Measurements from ENCODE around the gene CFAP77. TPM values are rescaled to one million over a fixed set of nuclear protein-coding genes. Genes with fewer than 3 reads are reported as not detected.

CFAP77 gene
- total and polyA plus RNA-seq, 2 experiments from 2014 or later = not detected

DNA sequence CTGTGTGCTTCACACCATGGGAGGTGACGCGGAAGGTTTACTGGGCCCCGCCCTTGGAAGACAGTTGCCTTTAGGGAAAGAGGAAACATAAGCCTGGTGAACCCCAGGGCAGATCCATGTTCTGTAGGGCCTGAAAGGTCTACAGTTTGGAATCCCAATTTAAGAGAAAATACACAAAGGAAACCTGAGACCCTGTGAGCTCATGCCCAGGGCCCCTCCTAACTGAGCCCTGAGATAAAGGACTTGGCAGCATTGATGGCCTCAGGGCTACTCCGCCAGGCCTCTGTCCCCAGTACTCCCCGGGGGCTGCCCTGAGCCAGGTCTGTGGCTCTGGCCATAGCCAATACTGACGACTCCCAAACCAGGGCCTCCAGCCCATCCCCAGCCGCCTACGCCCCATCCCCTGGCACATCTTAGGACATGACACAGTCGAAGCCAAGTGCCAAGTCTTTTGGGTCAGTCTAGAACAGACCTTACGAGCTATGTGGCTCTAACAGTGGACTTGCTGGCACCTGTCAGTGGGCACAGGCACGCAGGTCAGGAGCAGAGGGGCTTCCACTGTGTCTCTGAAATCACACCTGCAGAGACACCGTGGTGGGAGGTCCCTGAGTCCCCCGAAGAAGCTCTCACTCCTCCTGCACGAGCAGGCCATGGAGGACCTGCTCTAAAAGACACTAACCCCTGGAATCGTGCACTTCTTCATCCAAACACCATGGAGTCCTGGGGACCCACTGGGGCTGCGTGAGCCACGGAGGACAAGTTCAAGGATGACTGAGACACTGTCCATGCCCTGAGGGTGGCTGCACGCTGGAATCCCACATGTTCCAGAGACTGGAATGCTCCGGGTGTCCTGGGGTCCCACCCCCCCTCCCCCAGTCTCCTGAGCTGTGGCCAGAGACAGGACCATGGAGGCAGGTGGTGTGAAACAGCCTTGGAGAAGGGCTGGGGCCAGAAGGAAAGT, 132.1 kb downstream of the CFAP77 start:
- Histone ChIP-seq H3K4me1 (ENCODE audit: insufficient read depth) (no peaks in the 10 kb centered on the region), H4K20me1 (ENCODE audit: insufficient read depth) (no peaks in the 10 kb centered on the region), H3K9me2 (ENCODE audit: insufficient read depth) (no peaks in the 10 kb centered on the region), H3K4me2 (ENCODE audit: unreplicated experiment) (no peak overlapping the region), H3K79me2 (ENCODE audit: insufficient read depth) (no peaks in the 10 kb centered on the region), H2AFZ (no peak overlapping the region), H3K4me3 (no peak overlapping the region), H3K9ac (no peak overlapping the region), H3K27ac (no peak overlapping the region), H3K27me3 (replicated peaks; ENCODE audit: insufficient read depth) (peaks cover 52% of the 10 kb centered on the region), H3K36me3 (ENCODE audit: low read depth) (no peaks in the 10 kb centered on the region), H3K9me3 (ENCODE audit: low read depth) (no peaks in the 10 kb centered on the region), H3F3A (ENCODE audit: insufficient read depth) (no peaks in the 10 kb centered on the region)
- WGBS, 2 experiments (ENCODE audit: low coverage in 1 of 2, low lambda C conversion rate in 2 of 2, missing lambda C conversion rate in 2 of 2) = 52 to 56% methylated on average over 19 of the region's 19 CpGs
- in situ Hi-C loops (cut with MboI) = no loop called here
- DNase-seq = no peak
- no peak for TF ChIP-seq EZH2phosphoT487 (IDR thresholded peaks at IDR 0.05; ENCODE audit: insufficient read depth, low read depth)
- TF ChIP-seq EZH2 (IDR thresholded peaks at IDR 0.05; ENCODE audit: insufficient read depth, poor library complexity, severe bottlenecking) = no peak

DNA sequence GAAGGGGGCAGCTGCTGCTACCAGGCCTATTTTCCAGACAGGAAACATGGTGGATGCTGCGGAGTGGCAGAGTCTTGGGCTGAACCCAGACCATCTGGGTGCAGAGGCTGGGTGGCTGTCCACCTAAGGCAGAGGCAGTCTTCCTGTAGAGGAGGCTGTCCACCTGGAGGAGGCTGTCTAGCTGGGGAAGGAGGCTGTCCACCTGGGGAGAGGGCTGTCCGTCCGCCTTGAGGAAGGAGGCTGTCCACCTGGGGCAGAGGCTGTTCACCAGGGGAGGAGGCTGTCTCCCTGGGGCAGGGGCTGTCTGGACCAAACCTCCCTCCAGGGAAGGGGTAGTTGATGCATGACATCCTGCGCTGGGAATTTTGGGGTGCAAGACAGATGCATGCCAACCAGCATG, 133.2 kb downstream of the CFAP77 start:
- Histone ChIP-seq H3K4me1 (ENCODE audit: insufficient read depth) (no peaks in the 10 kb centered on the region), H4K20me1 (ENCODE audit: insufficient read depth) (no peaks in the 10 kb centered on the region), H3K27ac (no peak overlapping the region), H3K9ac (no peak overlapping the region), H2AFZ (no peak overlapping the region), H3K36me3 (ENCODE audit: low read depth) (no peaks in the 10 kb centered on the region), H3F3A (ENCODE audit: insufficient read depth) (no peaks in the 10 kb centered on the region), H3K9me2 (ENCODE audit: insufficient read depth) (no peaks in the 10 kb centered on the region), H3K79me2 (ENCODE audit: insufficient read depth) (no peaks in the 10 kb centered on the region), H3K9me3 (ENCODE audit: low read depth) (no peaks in the 10 kb centered on the region), H3K4me2 (ENCODE audit: unreplicated experiment) (no peak overlapping the region), H3K27me3 (replicated peaks; ENCODE audit: insufficient read depth) (peaks cover 47% of the 10 kb centered on the region), H3K4me3 (no peak overlapping the region)
- in situ Hi-C loops (cut with MboI) = no loop called here
- WGBS, 2 experiments (ENCODE audit: low coverage in 1 of 2, low lambda C conversion rate in 2 of 2, missing lambda C conversion rate in 2 of 2) = 85 to 87% methylated on average over 4 of the region's 4 CpGs
- no peak for TF ChIP-seq EZH2phosphoT487 (IDR thresholded peaks at IDR 0.05; ENCODE audit: insufficient read depth, low read depth)
- DNase-seq = no peak

DNA sequence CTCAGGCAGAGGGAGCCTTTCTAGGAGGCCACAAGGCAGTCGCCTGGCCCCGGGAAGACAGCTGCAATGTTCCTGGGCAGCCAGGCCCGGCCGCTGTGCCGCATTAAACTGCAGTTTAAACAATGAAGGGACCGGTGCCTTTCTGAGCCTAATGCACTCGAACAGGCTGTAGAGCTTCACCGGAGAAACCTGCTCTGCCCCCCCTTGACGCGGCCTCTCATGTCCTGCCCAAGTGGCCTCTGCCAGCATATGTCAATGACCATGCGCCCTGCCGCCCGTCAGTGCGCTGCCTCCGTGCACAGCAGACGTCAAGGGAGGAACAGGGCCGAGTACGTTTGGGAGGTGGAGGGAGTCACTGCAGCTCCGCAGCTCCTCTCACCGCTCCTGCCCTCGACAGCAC, 133.9 kb downstream of the CFAP77 start:
- no peak for DNase-seq
- no peaks in the 10 kb centered on the region for H3F3A ChIP-seq (ENCODE audit: insufficient read depth)
- no peaks in the 10 kb centered on the region for H3K9me3 ChIP-seq (ENCODE audit: low read depth)
- H3K9ac ChIP-seq = no peak overlapping the region
- no peak overlapping the region for H3K4me3 ChIP-seq
- H3K36me3 ChIP-seq (ENCODE audit: low read depth) = no peaks in the 10 kb centered on the region
- in situ Hi-C loops (cut with MboI) = no loop called here
- H3K79me2 ChIP-seq (ENCODE audit: insufficient read depth) = no peaks in the 10 kb centered on the region
- TF ChIP-seq EZH2 (IDR thresholded peaks at IDR 0.05; ENCODE audit: insufficient read depth, poor library complexity, severe bottlenecking) (no peak), EZH2phosphoT487 (IDR thresholded peaks at IDR 0.05; ENCODE audit: insufficient read depth, low read depth) (no peak)
- 53 to 56% methylated on average over 21 of the region's 21 CpGs for WGBS, 2 experiments (ENCODE audit: low coverage in 1 of 2, low lambda C conversion rate in 2 of 2, missing lambda C conversion rate in 2 of 2)
- no peak overlapping the region for H3K27ac ChIP-seq
- H3K4me2 ChIP-seq (ENCODE audit: unreplicated experiment) = no peak overlapping the region
- no peaks in the 10 kb centered on the region for H3K4me1 ChIP-seq (ENCODE audit: insufficient read depth)
- H3K9me2 ChIP-seq (ENCODE audit: insufficient read depth) = no peaks in the 10 kb centered on the region
- H3K27me3 ChIP-seq (replicated peaks; ENCODE audit: insufficient read depth) = peaks cover 49% of the 10 kb centered on the region
- H2AFZ ChIP-seq = no peak overlapping the region
- H4K20me1 ChIP-seq (ENCODE audit: insufficient read depth) = no peaks in the 10 kb centered on the region

DNA sequence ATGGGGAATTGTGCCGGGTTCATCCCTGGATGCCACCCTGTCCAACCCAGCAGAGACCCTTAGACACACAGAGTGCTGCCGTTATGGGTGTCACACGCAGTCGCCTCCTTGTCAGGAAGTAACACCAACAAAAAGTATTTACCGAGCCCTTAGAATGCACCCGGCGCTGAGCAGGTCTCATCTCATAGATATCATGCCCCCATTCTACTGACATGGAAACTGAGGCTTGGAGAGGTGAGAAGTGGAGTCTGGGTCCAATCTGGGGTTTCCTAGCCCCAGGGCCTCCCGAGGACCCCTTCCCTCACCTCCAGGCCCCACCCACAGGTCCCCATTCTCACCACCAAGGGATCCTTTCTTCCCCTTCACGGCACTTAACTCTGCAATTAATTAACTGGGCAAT, 135.6 kb downstream of the CFAP77 start:
- 62 to 73% methylated on average over 7 to 9 of the region's 9 CpGs for WGBS, 2 experiments (ENCODE audit: low coverage in 1 of 2, low lambda C conversion rate in 2 of 2, missing lambda C conversion rate in 2 of 2)
- Histone ChIP-seq H2AFZ (no peak overlapping the region), H3K79me2 (ENCODE audit: insufficient read depth) (no peaks in the 10 kb centered on the region), H3K4me3 (no peak overlapping the region), H4K20me1 (ENCODE audit: insufficient read depth) (no peaks in the 10 kb centered on the region), H3K9me2 (ENCODE audit: insufficient read depth) (no peaks in the 10 kb centered on the region), H3K4me2 (ENCODE audit: unreplicated experiment) (no peak overlapping the region), H3K9ac (no peak overlapping the region), H3K27me3 (replicated peaks; ENCODE audit: insufficient read depth) (peaks cover 44% of the 10 kb centered on the region), H3K36me3 (ENCODE audit: low read depth) (no peaks in the 10 kb centered on the region), H3K4me1 (ENCODE audit: insufficient read depth) (no peaks in the 10 kb centered on the region), H3K9me3 (ENCODE audit: low read depth) (no peaks in the 10 kb centered on the region), H3K27ac (no peak overlapping the region), H3F3A (ENCODE audit: insufficient read depth) (no peaks in the 10 kb centered on the region)
- in situ Hi-C loops (cut with MboI) = no loop called here
- no peak for TF ChIP-seq EZH2phosphoT487 (IDR thresholded peaks at IDR 0.05; ENCODE audit: insufficient read depth, low read depth)
- no peak for TF ChIP-seq EZH2 (IDR thresholded peaks at IDR 0.05; ENCODE audit: insufficient read depth, poor library complexity, severe bottlenecking)
- DNase-seq = no peak
